HL-60/S4 treated with retinoic acid at 250 ng/mL for 4 days and 3 days (cell line): ENCODE data around the gene CFHR1.
"Not testable (repeated sequence)": the region's sequence is repeated elsewhere in the genome, so short reads cannot be mapped to it uniquely, and the experiment has no call there.

ENCODE experiments used
- in situ Hi-C: fragments of 300-500 bp; cut with MboI; formaldehyde crosslinking; loops from 2 replicates; pipeline ENCODE4 v1.7.0; 2022; ENCODE audit warnings: low sequenced_read_pairs

CFHR1 gene

GRCh38 chr1:196819531-196819930, at the start of gene CFHR1:
Gene CFHR1, plus strand, starts transcription at chr1:196819731. Its CDS starts 114 bp downstream, at chr1:196819845.
- in situ Hi-C loops = not testable (repeated sequence)

- in situ Hi-C loops = not testable (repeated sequence)
Measured at GRCh38 chr1:196769823-196770222, 49.7 kb upstream of the CFHR1 start.

DNA sequence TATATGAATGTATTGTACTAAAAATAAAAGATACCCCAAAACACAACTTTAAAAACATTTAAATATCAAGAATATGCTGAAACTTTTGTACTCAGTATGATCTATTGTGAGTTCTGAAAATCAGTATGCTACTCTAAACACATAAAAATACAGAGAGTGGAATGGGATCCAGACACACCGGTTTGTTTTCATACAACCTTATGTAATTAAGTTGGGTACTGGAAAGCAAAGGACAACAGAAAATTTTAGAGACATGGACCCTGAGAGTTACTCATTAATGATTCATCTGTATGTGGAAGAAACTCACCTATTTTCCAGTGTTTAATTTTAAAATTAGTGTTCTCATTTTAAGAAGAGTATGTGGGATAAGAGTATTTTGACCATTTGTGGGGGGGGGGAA, 45.8 kb upstream of the CFHR1 start:
- in situ Hi-C loops = no loop called here

GRCh38 chr1:196774175-196774574, 45.4 kb upstream of the CFHR1 start:
- in situ Hi-C loops = no loop called here

- in situ Hi-C loops = no loop called here
Measured at GRCh38 chr1:196774603-196775002, 44.9 kb upstream of the CFHR1 start, which contains the start of gene CFHR3. Gene CFHR3, plus strand, starts transcription at chr1:196774840. Its CDS starts 47 bp downstream, at chr1:196774887.

DNA sequence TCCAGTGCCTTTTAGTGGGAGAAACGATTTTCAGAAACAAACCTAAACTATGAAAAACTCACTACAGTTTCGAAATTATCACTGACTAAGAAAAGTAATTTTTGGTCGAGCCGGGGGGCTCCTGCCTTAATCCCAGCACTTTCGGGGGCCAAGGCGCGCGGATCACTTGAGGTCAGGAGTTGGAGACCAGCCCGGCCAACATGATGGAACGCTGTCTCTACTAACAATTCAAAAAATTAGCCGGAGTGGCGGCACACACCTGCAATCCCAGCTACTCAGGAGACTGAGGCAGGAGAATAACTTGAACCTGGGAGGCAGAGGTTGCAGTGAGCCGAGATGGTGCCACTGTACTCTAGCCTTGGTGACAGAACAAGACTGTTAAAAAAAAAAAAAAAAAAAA, 41.9 kb upstream of the CFHR1 start:
- in situ Hi-C loops = no loop called here

GRCh38 chr1:196779093-196779492, 40.4 kb upstream of the CFHR1 start:
- in situ Hi-C loops = no loop called here

DNA sequence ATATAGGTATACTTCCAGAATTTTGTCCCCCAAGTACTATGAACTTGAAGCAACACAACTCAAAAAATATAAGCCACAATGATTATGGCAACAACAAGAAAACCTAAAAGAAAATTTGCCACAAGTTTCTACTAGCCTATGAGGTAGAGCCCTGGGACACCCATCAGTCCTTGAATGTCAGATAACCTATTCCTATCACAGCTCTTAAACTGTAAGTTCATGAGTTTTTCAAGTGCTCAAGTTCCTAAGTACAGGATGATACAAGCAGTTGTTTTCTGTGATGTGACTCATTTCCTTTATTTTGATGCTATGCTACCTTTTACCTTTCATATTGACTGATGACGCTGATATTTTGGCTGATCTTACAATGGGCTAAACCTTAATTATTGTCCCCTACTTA, 28.3 kb upstream of the CFHR1 start:
- in situ Hi-C loops = not testable (repeated sequence)

- in situ Hi-C loops = not testable (repeated sequence)
Measured at GRCh38 chr1:196794103-196794502, 25.4 kb upstream of the CFHR1 start.

- in situ Hi-C loops = no loop called here
Measured at GRCh38 chr1:196797891-196798290, 21.6 kb upstream of the CFHR1 start.

DNA sequence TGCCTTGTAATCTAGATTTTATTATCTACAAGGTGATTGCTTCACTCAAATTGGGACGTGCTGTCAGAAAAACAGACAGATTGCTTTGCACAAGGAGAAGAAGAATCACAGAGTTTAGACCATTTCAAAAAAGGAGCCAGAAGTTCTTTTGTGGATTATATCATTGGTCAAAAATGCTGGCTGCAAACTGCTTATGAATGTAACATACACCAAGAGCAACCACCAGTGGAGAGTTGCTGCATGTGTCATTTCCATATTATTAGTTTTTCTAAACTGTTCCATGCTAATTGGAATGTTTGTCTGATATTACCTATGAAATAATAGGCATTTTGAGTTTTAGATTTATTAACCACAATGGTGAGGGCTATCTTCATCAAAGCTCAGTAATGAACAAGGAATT, 17.6 kb upstream of the CFHR1 start:
- in situ Hi-C loops = not testable (repeated sequence)

DNA sequence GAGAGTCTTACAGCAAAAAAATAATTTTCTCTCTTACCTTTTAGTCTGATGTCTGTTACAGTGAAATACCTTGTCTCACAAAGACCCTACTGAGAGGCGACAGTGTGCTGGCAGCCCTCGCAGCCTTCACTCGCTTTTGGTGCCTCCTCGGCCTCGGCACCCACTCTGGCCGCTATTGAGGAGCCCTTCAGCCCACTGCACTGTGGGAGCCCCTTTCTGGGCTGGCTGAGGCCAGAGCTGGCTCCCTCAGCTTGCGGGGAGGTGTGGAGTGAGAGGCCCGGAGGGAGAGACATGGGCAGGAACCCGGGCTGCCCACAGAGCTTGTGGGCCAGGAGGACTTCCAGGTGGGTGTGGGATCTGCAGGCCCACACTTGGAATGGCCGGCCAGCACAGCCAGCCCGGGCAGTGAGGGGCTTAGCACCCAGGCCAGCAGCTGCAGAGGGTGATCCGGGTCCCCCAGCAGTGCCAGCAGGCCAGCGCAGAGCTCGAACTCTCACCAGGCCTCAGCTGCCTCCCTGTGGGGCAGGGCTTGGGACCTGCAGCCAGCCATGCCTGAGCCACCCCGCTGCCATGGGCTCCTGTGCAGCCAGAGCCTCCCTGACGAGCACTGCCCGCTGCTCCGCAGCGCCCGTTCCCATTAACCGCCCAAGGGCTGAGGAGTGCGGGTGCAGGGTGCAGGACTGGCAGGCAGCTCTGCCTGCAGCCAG, 10.8 kb upstream of the CFHR1 start:
- in situ Hi-C loops = no loop called here

DNA sequence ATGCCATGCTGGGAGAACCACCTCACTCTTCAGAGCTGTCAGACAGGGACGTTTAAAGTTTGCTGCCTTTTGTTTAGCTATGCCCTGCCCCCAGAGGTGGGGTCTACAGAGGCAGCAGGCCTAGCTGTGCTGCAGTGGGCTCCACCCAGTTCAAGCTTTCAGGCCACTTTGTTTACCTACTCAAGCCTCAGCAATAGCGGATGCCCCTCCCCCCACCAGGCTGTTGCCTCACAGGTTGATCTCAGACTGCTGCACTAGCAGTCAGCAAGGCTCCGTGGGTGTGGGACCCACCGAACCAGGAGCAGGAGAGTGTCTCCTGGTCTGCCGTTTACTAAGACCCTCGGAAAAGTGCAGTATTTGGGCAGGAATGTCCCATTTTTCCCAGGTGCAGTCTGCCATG, 2.1 kb upstream of the CFHR1 start:
- in situ Hi-C loops = not testable (repeated sequence)

- in situ Hi-C loops = not testable (repeated sequence)
Measured at GRCh38 chr1:196827860-196828259, 8.3 kb downstream of the CFHR1 start.

DNA sequence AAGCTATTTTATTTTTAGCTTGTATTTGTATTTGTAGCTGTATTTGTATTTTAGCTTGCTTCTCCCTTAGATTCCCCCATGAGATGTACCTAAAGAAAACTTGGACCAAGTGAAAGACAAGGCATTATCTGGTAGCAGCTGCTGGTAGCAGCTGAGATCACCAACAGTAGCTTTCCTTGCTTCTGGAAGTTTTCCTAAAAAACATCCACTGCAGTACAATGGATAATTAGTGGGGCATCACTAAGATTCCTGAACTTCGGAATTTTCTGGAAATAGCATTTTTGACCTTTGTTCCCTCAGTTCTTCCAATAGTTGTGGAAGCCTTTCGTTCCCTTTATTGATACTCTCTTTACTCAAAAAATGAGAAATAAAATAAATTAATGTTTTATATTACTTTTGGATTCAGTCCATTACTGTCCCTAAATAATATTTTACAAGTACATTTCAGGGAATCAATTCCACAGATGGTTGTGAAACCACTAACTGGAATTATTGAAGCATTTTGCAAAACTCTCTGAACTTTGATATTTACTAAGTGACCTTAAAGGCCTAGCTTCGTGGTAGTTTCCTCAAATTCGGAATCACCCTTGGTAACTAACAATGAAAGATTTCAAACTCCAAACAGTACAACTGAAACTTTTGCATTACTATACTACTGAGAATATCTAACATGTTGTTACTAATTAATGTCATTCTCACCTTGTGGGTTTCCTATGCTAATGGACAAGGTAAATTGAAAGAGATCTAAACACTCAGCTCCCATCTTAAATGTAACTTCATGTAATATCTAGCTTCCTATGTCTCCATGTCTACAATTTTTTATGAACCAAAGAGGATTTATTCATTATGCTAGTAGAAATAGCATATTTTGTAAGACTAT, 30.3 kb downstream of the CFHR1 start:
- in situ Hi-C loops = not testable (repeated sequence)

- in situ Hi-C loops = no loop called here
Measured at GRCh38 chr1:196856053-196856452, 36.5 kb downstream of the CFHR1 start.

- in situ Hi-C loops = no loop called here
Measured at GRCh38 chr1:196857188-196857587, 37.7 kb downstream of the CFHR1 start.

- in situ Hi-C loops = no loop called here
Measured at GRCh38 chr1:196858811-196859210, 39.3 kb downstream of the CFHR1 start.

- in situ Hi-C loops = no loop called here
Measured at GRCh38 chr1:196860323-196860884, 40.9 kb downstream of the CFHR1 start.

- in situ Hi-C loops = no loop called here
Measured at GRCh38 chr1:196861429-196861828, 41.9 kb downstream of the CFHR1 start.

GRCh38 chr1:196866974-196867373, 47.4 kb downstream of the CFHR1 start:
- in situ Hi-C loops = no loop called here

GRCh38 chr1:196873385-196873784, 53.9 kb downstream of the CFHR1 start:
- in situ Hi-C loops = no loop called here
